Iris pigment epithelial cell (primary cell): Measurements from ENCODE around the gene STK11.
"Not testable (repeated sequence)": the region's sequence is repeated elsewhere in the genome, so short reads cannot be mapped to it uniquely, and the experiment has no call there.

Source experiments
- DNase-seq: peaks from one replicate; pipeline ENCODE4 v3.0.0-alpha.2; 2011; ENCODE audit warnings: low read depth

Gene STK11

DNA sequence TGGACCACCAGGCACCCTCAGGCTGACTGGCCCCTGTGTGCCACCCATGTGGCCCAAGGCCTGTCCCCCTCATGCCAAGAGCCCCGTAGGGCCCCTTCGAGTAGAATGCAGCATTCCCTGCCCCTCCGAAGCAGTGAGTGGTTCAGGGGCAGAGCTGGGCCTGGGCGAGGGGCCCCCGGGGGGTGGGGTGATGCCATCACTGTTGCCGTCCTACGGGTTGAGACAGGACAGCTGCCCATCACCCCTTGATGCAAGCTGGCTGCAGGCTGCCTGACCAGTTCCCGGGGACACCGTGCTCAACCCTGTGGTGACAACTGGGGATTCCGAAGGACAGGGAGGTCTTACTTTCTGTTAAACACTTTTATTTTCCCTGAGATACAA lies 36.2 kb upstream of the STK11 start:
- no peak for DNase-seq

DNA sequence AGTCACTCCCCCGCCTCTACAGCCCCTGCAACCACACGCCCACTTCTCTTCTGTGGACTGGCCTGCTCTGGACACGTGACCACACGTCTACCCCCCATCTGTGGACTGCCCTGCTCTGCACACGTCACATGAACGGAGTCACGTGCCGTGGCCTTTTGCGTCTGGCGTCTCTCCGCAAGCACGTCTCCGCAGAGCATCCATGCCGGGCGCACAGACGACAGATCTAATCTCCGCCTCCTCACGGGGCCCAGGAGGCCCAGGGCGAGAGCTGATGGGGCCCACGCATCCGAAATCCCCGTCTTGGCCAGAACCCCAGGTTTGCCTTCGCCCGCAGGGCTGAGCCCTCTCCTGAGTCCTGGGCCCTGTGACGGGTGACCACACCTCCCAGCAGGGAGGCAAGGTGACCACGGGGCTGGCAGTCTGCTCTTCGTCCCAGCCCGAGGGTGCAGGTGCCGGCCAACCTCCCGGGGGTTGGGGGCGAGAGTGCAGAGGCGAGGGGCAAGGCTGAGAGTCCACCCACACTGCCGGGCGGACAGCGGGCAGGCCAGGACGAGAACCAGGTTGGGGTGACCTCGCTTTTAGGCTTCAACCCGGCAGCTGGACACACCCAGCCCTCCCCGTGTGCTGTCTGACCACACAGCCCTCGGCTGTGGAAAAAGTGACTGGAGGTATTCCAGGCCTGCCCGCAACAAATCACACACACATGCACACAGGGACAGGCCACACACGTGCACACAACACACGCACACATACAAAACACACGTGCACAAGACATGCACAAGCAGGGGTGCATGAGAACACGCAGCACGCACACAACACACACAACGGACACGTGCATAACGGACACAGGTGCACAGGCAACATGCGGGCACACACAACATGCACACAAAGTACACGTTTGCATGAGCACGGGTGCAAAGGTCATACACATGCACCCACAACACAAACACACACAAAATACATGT lies 35.4 kb upstream of the STK11 start:
- peak; percentile 39 for DNase-seq

DNA sequence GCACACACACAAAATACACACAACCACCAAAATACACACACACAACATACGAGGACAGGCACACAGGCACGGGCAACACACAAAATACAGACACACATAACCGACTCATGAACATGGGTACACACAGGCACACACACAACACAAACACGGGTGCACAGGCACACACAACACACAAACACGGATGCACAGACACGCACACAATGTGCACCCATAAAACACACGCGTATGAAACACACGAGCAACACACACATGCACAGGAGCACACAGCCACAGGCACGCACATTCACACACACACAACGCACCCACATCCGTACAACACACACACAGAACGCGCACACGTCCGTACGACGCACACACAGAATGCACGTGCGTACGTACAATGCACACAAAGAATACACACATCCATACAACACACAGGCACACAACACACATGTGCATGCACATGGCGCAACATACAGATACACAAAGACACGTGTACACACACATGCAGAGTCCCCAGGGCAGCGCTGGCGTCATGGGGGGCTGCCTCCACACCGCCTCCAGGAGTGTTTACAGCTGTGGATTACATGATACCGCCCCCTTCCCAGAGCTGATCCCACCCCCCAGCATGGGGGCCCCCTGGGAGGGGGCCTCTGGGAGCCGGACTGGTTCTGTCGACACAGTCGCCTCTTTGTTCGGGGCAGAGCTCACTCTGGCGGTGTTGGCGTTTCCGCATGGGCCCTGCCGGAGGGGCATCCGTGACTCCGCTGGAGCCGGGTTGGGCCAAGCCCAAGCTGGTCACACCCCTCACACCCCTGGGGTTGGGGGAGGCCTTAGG lies 34.4 kb upstream of the STK11 start:
- DNase-seq, result no peak

DNA sequence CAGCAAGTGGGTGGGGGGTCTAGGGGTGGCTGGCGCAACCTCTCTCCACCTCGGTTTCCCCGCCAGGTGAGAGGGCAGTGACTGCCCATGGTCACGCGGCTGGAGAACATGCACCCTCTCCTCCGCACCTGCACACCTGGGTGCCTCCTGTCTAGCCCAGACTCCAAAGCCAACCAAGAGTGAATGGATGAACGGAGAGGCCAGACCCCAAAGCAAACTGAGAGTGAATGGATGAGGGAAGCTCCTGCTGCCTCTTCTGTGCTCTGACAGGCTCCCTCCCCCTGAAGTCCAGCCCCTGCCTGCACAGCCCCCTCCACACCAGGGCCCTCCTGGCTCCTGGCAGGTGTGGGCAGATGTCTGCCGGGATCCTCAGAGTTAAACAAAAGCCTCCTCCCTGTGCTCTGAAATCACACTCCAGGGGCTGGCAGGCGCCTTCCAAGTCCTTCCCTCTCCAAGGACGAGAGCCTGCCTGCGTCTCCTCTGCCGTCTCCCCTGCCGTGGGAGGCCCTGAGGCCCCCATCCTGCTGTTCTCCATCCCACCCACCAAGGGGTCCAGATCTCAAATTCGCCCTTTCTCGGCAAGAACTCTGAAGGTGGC lies 33.7 kb upstream of the STK11 start:
- peak; percentile 23 for DNase-seq

DNA sequence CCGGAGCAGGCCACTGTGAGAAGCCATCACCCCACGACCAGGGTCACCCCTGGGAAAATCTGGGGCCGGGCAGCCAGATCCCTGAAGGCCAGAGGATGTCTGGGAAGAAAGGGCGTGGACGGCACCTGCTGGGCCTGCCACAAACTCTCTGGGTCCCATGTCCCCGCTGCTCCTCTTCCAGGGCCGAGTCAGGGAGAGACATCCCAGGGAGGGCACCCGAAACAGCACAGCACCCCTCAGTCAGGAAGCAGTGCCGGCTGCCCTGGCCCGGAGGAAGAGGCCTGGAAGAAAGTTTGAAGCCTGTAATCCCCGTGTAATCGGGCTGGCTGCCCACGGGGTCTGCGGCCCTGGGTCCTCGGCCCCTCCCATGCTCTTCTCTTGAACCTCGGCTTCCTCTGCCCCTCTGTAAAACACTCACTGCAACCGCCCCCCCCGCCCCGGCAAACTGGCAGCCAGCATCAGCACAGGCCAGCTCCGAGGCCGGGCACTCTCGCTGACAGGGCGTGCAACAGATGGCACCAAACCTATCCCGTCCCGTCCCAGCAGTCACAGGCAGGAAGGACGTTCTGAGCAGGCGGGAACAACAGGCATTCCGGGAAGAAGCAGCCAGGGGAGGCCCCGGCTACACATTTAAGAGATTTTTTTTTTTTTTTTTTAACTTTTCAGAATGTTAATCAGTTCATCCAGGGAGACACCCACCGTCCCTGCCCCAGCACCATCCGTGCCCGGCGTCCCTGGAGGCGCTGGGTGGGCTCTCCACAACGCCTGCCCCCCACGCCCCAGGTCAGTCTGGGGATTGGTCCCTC lies 33.0 kb upstream of the STK11 start:
- peak; percentile 39 for DNase-seq

DNA sequence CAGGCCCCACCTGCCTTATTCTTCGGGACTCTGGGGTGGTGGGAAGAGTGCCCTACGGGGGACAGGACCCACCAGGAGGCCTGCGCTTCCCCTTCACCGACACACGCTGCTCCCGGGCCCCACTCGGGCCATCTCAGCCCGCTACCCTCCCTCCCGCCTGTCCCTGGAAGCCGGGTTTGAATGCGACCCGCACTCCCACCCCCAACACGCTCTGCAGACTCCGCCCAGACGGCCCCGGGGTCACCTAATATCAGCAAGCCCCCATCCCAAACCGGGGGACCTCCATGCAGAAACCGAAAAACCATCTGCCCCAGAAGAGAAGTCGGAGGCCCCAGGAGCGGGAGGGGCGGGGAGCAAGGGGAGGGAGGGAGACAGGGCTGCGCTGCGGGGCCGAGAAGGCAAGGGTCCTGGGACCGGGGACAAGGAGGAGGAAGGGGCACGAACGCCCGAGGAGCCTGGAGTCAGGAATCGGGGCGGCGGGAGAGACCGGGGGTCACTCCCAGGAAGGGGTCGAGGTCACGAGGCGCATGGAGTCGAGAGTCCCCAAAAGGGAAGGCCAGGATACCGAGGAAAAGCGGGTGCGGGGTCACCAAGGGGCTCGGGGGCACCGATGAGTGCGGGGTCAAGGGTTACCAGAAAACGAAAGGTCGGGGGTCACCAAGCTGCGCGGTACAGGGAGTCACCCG lies 32.3 kb upstream of the STK11 start:
- DNase-seq, result peak; percentile 27

DNA sequence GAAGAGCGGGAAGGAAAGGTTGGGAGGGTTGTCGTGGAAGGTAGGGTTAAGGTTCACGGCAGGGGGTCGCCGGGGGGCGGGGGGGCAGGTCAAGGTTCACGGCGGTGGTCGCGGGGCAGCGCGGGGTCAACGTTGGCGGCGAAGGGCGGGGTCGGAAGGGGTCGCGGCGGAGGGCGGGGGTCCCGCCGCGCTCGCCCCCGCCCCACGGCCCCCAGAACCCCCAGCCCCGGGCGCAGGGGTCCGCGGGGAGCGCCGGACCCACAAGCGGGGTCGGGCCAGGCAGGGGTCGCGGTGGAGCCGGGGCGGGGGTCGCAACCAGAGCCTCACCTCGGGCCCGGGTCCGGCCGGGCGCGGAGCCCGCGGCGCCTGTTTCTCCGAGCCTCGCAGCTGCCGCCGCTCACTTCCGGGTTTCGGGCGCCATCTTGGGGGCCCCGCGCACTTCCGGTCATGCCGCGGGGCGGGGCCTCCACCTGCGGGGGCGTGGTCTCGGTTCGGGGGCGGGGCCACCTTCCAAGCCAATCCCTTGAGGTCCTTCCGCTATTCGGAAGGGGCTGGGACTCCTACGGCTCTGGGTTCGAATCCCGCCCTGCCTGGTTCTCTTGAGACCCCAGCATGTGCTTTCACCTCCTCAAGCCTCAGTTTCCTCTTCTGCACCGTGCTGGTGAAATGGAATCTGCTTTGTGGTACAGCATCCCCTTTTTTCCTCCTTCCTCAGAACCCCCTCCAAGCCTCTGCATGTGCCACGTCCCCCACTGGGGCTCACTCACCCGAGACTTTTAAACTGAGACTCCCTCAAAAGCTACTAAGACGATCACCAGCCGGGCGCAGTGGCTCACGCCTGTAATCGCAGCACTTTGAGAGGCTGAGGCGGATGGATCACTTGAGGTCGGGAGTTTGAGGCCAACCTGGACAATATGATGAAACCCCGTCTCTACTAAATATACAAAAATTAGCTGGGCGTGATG lies 31.5 kb upstream of the STK11 start, which contains the start of gene SBNO2:
Gene SBNO2 (minus strand): TSS at position 424 of the 965 bp plus-strand sequence. CDS start 19,992 bp downstream, outside the sequence.
- DNase-seq, result peak; percentile 85

DNA sequence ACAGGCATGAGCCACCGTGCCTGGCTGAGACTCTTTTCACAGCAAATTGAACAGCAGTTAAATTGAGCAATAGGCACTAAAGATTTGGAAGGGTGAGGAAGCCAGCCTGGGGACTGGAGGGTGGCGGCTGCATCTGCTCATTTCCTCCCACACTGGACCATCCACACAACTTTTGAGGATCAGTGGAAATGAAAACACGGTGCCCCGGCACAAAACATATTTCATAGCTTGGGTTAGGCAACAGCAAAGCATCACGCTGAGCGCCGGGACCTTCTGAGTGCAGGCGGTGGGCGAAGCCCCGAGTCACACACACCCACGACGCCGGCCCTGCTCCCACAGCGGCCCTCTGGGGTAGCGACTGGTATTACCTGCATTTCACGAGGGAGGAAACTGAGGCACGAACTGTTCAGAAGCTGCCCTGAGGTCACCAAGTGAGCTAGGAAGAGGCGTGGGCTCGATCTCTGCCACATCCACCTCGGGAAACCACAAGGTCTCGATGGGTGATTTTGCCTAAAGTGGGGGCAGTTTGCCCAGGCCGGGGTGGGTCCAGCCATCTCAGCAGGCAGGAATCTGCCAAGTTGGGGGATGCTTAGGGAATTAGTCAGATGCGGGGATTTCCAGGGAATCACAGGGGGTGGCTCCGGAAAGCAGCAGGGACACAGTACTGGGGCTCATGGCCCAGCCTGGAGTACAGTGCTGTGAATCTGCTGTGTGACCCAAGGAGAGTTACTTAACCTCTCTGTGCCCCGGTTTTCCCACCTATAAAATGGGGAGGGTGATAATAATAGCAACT lies 28.1 kb upstream of the STK11 start:
- DNase-seq, result peak; percentile 93

DNA sequence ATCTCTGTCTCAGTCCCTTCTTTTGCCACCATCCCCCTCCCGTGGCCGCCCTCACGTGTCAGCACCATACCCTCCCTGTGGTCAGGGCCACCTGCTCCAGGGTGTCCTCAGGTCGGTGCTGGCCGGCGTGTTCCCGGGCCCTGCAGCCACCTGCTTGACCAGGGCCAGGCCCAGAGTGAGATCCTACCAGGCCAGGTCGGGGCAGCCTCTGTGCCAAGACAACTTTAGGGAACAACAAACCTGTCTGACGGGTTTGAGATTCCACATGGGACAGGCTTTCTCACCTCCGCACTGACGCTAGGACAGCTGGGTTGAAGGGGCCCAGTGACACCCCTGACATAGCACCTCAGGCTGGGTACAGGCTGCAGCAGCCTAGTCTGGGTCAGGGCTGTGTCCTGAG lies 24.0 kb upstream of the STK11 start:
- no peak for DNase-seq

DNA sequence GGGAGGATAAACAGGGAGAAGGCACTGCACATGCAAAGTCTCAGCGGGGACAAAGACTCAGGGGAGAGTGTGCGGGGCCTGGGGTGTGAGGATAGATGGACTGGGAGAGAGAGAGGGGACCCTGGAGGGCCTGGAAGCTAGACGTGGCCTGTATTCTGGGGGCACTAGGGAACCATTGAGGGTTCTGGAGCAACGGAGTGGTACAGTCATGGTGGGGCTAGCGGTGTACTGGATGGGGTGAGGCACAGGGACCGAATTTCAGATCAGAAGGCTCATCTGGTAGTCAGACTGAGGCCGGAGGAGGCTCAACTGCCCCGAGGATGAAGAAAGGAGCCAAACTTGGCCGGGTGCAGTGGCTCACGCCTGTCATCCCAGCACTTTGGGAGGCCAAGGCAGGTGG lies 23.5 kb upstream of the STK11 start:
- DNase-seq, result no peak

DNA sequence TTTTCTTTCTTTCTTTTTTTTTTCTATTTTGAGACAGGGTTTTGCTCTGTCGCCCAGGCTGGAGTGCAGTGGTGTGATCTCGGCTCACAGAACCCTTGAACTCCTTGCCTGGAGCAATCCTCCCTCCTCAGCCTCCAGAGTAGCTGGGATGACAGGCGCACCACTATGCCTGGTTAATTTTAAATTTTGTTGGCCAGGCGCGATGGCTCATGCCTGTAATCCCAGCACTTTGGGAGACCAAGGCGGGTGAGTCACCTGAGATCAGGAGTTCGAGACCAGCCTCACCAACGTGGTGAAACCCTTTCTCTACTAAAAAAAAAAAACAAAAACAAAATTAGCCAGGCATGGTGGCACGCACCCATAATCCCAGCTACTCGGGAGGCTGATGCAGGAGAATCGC lies 22.9 kb upstream of the STK11 start:
- no peak for DNase-seq

DNA sequence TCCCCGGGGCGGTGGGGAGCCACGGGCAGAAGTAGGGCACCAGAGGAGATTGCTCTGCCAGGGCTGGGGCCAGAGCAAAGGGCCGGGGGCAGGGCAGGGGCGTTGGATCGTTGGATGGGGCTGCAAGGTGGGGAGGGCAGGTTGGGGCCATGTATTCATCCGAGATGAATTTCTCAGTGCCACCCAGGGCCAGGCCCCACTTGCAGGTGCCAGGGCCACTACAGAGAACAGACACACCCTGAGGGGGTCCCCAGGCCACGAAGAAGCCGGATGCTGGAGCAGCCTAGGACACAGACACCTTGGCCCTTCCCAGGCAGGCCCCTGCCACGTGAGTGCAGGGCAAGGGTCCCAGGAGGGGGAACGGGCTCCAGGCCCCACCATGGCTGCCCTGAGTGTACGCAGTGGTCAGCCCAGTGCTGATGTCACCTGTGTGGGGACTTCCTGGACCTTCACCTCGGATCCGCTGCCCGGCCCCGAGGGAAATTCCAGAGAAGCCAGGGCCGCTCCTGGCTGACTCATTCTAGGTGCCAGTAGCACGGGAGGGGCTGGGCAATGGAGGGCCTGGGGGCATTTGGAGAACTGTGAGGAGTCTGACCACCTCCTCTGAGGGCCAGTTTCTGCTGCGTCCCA lies 21.9 kb upstream of the STK11 start:
- peak; percentile 46 for DNase-seq

DNA sequence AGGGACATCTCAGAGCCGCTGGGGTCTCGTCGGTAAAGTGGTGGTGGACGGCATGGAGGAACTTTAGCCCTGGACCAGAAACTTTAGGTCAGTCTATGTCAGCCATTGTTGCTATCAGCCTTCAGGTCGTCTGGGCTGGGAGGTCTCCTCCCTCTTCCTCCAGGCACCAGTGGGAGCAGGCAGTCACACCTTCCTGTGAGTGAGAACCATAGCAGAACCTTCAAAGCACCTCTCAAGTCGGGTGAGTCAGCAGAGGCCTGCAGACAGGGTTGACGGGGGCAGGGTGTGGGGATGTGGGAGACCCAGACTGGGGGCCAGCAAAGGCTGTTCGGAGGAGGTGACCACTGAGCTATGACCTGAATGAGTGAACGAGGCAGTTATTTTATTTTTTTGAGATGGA lies 16.2 kb upstream of the STK11 start:
- DNase-seq, result peak; percentile 51

DNA sequence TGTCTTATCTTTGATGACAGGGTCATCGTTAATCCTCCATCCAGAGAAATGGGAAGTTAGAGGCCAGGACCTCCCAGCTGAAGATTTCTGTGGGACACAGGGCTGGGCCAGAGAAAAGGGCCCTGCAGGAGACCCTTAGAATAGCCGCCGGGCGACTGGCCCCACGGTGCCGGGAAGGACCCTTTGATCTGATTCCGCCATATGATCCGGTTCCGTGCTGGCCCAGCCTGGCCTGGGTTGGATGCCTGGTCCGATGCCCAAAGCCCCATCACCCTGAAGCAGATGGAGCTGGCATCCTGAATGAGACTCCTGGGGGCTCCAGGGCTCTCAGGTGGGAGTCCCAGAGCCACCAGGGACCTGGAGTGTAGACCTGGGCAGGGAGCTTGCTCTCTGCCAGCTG lies 6.0 kb upstream of the STK11 start:
- DNase-seq, result no peak

DNA sequence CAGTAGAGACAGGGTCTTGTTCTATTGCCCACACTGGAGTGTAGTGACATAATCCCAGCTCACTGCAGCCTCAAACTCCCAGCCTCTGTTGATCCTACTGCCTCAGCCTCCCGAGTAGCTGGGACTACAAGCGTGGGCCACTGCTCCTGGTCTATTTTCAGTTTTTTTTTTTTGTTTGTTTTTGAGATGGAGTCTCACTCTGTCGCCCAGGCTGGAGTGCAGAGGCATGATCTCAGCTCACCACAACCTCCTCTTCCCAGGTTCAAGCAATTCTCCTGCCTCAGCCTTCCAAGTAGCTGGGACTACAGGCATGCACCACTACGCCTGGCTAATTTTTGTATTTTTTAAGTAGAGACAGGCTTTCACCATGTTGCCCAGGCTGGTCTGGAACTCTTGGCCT lies 5.0 kb upstream of the STK11 start:
- DNase-seq, result not testable (repeated sequence)

DNA sequence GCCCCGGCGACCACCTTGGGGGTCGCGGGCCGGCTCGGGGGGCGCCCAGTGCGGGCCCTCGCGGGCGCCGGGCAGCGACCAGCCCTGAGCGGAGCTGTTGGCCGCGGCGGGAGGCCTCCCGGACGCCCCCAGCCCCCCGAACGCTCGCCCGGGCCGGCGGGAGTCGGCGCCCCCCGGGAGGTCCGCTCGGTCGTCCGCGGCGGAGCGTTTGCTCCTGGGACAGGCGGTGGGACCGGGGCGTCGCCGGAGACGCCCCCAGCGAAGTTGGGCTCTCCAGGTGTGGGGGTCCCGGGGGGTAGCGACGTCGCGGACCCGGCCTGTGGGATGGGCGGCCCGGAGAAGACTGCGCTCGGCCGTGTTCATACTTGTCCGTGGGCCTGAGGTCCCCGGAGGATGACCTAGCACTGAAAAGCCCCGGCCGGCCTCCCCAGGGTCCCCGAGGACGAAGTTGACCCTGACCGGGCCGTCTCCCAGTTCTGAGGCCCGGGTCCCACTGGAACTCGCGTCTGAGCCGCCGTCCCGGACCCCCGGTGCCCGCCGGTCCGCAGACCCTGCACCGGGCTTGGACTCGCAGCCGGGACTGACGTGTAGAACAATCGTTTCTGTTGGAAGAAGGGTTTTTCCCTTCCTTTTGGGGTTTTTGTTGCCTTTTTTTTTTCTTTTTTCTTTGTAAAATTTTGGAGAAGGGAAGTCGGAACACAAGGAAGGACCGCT lies 729 bp downstream of the STK11 start:
- DNase-seq, result no peak

DNA sequence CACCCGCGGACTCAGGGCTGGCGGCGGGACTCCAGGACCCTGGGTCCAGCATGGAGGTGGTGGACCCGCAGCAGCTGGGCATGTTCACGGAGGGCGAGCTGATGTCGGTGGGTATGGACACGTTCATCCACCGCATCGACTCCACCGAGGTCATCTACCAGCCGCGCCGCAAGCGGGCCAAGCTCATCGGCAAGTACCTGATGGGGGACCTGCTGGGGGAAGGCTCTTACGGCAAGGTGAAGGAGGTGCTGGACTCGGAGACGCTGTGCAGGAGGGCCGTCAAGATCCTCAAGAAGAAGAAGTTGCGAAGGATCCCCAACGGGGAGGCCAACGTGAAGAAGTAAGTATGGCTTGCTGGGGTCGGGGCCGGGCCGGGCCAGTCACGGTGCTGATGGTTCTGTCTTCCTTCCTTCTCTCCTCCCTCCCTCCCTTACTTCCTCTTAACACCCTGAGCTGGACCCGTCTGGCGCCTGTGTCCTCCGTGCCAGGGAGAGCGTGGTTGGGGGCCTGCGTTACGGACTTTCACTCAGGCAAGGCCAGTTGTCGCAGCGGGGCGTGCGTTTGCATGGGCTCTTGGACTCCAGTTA lies 1.4 kb downstream of the STK11 start:
- DNase-seq, result peak; percentile 40

DNA sequence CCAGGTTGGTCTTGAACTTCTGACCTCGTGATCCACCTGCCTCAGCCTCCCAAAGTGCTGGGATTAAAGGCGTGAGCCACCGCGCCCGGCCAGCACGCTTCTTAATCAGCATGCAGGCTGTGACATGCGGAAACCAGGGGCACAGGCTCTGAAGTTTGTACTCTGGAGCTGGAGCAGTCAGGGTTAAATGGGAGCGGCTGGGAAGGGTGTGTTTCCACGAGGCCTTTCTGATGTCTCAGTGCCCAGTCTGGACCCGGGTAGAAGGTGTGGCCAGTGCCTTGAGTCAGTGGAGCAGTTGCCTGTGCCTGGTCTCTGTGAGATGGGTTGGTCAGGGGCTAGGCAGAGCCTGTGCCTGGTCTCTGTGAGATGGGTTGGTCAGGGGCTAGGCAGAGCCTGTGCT lies 3.3 kb downstream of the STK11 start:
- DNase-seq, result not testable (repeated sequence)
